ENCODE data around the gene FBXL20. TPM values are rescaled to one million over a fixed set of nuclear protein-coding genes. Genes with fewer than 3 reads are reported as not detected.

The FBXL20 gene
- total RNA-seq, 1 experiment from 2014 or later = 5.0 TPM

- Histone ChIP-seq H3K9me3 (ENCODE audit: low read length) (no peaks in the 10 kb centered on the region), H3K9me2 (replicated peaks; ENCODE audit: low read length) (no peaks in the 10 kb centered on the region), H3K4me1 (ENCODE audit: insufficient read depth, low read length) (no peaks in the 10 kb centered on the region), H4K20me1 (ENCODE audit: low read length) (no peaks in the 10 kb centered on the region), H3K36me3 (ENCODE audit: low read depth, low read length) (no peaks in the 10 kb centered on the region), H3F3A (ENCODE audit: low read length, unreplicated experiment) (no peaks in the 10 kb centered on the region), H3K79me2 (ENCODE audit: low read length) (no peaks in the 10 kb centered on the region), H2AFZ (ENCODE audit: low read length) (no peak overlapping the region), H3K4me3 (ENCODE audit: low read length) (no peak overlapping the region), H3K9ac (ENCODE audit: low read length) (no peak overlapping the region), H3K27me3 (ENCODE audit: low read length) (no peaks in the 10 kb centered on the region), H3K4me2 (ENCODE audit: low read length) (no peak overlapping the region), H3K27ac (ENCODE audit: low read length) (no peak overlapping the region)
- TF ChIP-seq, protein P1, sequence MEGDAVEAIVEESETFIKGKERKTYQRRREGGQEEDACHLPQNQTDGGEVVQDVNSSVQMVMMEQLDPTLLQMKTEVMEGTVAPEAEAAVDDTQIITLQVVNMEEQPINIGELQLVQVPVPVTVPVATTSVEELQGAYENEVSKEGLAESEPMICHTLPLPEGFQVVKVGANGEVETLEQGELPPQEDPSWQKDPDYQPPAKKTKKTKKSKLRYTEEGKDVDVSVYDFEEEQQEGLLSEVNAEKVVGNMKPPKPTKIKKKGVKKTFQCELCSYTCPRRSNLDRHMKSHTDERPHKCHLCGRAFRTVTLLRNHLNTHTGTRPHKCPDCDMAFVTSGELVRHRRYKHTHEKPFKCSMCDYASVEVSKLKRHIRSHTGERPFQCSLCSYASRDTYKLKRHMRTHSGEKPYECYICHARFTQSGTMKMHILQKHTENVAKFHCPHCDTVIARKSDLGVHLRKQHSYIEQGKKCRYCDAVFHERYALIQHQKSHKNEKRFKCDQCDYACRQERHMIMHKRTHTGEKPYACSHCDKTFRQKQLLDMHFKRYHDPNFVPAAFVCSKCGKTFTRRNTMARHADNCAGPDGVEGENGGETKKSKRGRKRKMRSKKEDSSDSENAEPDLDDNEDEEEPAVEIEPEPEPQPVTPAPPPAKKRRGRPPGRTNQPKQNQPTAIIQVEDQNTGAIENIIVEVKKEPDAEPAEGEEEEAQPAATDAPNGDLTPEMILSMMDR (conservative IDR thresholded peaks at IDR 0.05; ENCODE audit: low read depth, low read length) = no peak
- TF ChIP-seq EZH2 (IDR thresholded peaks at IDR 0.05; ENCODE audit: low read length, unreplicated experiment) (no peak), EZH2phosphoT487 (IDR thresholded peaks at IDR 0.05; ENCODE audit: borderline replicate concordance, low read length) (no peak)
- no peak for ATAC-seq
- ChIA-PET CTCF (no interaction called here), POLR2A (ENCODE audit: unreplicated experiment) (no interaction called here)
- BruUV-seq (replicated peaks) = no TSS peak
- intact Hi-C loops (cut with micrococcal nuclease) = no loop called here
- DNase-seq = no peak
These were observed 82.8 kb downstream of the FBXL20 start for GRCh38 chr17:39318636-39319035.

GRCh38 chr17:39306509-39307212 is 94.8 kb downstream of the FBXL20 start:
- POLR2A ChIA-PET (ENCODE audit: unreplicated experiment) = no interaction called here
- Histone ChIP-seq H3K27ac (ENCODE audit: low read length) (no peak overlapping the region), H4K20me1 (ENCODE audit: low read length) (no peaks in the 10 kb centered on the region), H3K4me1 (ENCODE audit: insufficient read depth, low read length) (no peaks in the 10 kb centered on the region), H3K4me3 (ENCODE audit: low read length) (no peak overlapping the region), H3K4me2 (ENCODE audit: low read length) (no peak overlapping the region), H3K9ac (ENCODE audit: low read length) (no peak overlapping the region), H3K79me2 (ENCODE audit: low read length) (no peaks in the 10 kb centered on the region), H3K9me3 (ENCODE audit: low read length) (no peaks in the 10 kb centered on the region), H3K9me2 (replicated peaks; ENCODE audit: low read length) (no peaks in the 10 kb centered on the region), H3K36me3 (ENCODE audit: low read depth, low read length) (no peaks in the 10 kb centered on the region), H2AFZ (ENCODE audit: low read length) (no peak overlapping the region), H3F3A (ENCODE audit: low read length, unreplicated experiment) (no peaks in the 10 kb centered on the region), H3K27me3 (ENCODE audit: low read length) (no peaks in the 10 kb centered on the region)
- ATAC-seq = no peak
- intact Hi-C loops (cut with micrococcal nuclease) = no loop called here
- no TSS peak for BruUV-seq (replicated peaks)
- DNase-seq = no peak
- TF ChIP-seq EZH2 (IDR thresholded peaks at IDR 0.05; ENCODE audit: low read length, unreplicated experiment) = no peak
- TF ChIP-seq EZH2phosphoT487 (IDR thresholded peaks at IDR 0.05; ENCODE audit: borderline replicate concordance, low read length) = no peak
- TF ChIP-seq, protein P1 (conservative IDR thresholded peaks at IDR 0.05; ENCODE audit: low read depth, low read length) = no peak
- CTCF ChIA-PET = no interaction called here

GRCh38 chr17:39305978-39306377 is 95.4 kb downstream of the FBXL20 start:
- Histone ChIP-seq H3K79me2 (ENCODE audit: low read length) (no peaks in the 10 kb centered on the region), H3K4me3 (ENCODE audit: low read length) (no peak overlapping the region), H4K20me1 (ENCODE audit: low read length) (no peaks in the 10 kb centered on the region), H3K4me1 (ENCODE audit: insufficient read depth, low read length) (no peaks in the 10 kb centered on the region), H3K27ac (ENCODE audit: low read length) (no peak overlapping the region), H2AFZ (ENCODE audit: low read length) (no peak overlapping the region), H3K9ac (ENCODE audit: low read length) (no peak overlapping the region), H3K9me3 (ENCODE audit: low read length) (no peaks in the 10 kb centered on the region), H3K36me3 (ENCODE audit: low read depth, low read length) (no peaks in the 10 kb centered on the region), H3K4me2 (ENCODE audit: low read length) (no peak overlapping the region), H3K27me3 (ENCODE audit: low read length) (no peaks in the 10 kb centered on the region), H3K9me2 (replicated peaks; ENCODE audit: low read length) (no peaks in the 10 kb centered on the region), H3F3A (ENCODE audit: low read length, unreplicated experiment) (no peaks in the 10 kb centered on the region)
- no peak for ATAC-seq
- POLR2A ChIA-PET (ENCODE audit: unreplicated experiment) = interaction anchor here (0.6 kb wide), 1 partner anchor 75 kb away, joined by 4 read pairs; no protein-coding TSS in a partner anchor
- no TSS peak for BruUV-seq (replicated peaks)
- DNase-seq = no peak
- intact Hi-C loops (cut with micrococcal nuclease) = no loop called here
- CTCF ChIA-PET = no interaction called here
- TF ChIP-seq, protein P1 (conservative IDR thresholded peaks at IDR 0.05; ENCODE audit: low read depth, low read length) = no peak
- no peak for TF ChIP-seq EZH2 (IDR thresholded peaks at IDR 0.05; ENCODE audit: low read length, unreplicated experiment)
- no peak for TF ChIP-seq EZH2phosphoT487 (IDR thresholded peaks at IDR 0.05; ENCODE audit: borderline replicate concordance, low read length)
